Stomach (tissue), 9 donors: ENCODE results near the gene ITGA1. TPM values are rescaled to one million over a fixed set of nuclear protein-coding genes. Genes with fewer than 3 reads are reported as not detected.
"Not testable (repeated sequence)": the region's sequence is repeated elsewhere in the genome, so short reads cannot be mapped to it uniquely, and the experiment has no call there.

Source experiments
- DNase-seq, 2 donors: peaks; one replicate each; pipeline versions ENCODE4 v3.0.0 to v3.0.0-alpha.2; 2013 to 2019
- H3K27ac ChIP-seq, 5 donors: fragments of 200-600 bp in 4 of 5; sonication (generic) in 4 of 5; one replicate each; pipeline ENCODE4 v1.5.1; 2013 to 2019; ENCODE audit warnings: mild to moderate bottlenecking in 1 of 5, moderate library complexity in 1 of 5
- H3K27me3 ChIP-seq, 3 donors: fragments of 200-600 bp; sonication (generic); one replicate each; pipeline ENCODE4 v1.5.1; 2017 to 2019; ENCODE audit warnings: mixed run types in 1 of 3
- H3K36me3 ChIP-seq, 4 donors: fragments of 200-600 bp; sonication (generic); 1 replicate in 3 of 4; 2 replicates in 1 of 4; pipeline ENCODE4 v1.5.1; 2016 to 2019
- H3K4me1 ChIP-seq, 4 donors: fragments of 200-600 bp; sonication (generic); one replicate each; pipeline ENCODE4 v1.5.1; 2016 to 2019
- H3K4me3 ChIP-seq, 4 donors: fragments of 200-600 bp; sonication (generic) in 3 of 4; one replicate each; pipeline ENCODE4 v1.5.1; 2016 to 2019; ENCODE audit warnings: mild to moderate bottlenecking in 1 of 4
- H3K9me3 ChIP-seq, 4 donors: fragments of 200-600 bp; sonication (generic); one replicate each; pipeline ENCODE4 v1.5.1; 2016 to 2019
- EP300 ChIP-seq: sonication (generic); formaldehyde crosslinking; IDR thresholded peaks from one replicate; pipeline ENCODE4 v1.6.1; 2017; ENCODE audit warnings: antibody characterized with exemption
- POLR2A ChIP-seq, 4 donors: fragments of 450-650 bp; IDR thresholded peaks; one replicate each; pipeline ENCODE4 v1.6.1; 2016; ENCODE audit warnings: antibody characterized with exemption in 4 of 4, control low read depth in 2 of 4, mild to moderate bottlenecking in 1 of 4, moderate library complexity in 1 of 4
- POLR2AphosphoS5 ChIP-seq, 3 donors: sonication (generic); formaldehyde crosslinking; IDR thresholded peaks; one replicate each; pipeline ENCODE4 v1.6.1; 2016; ENCODE audit warnings: antibody characterized with exemption in 3 of 3
- WGBS, 5 donors: extraction: QIAGEN DNeasy Blood & Tissue Kit in 3 of 5; methylation state at CpG; one replicate each; pipeline versions ENCODE4 v1.1.5 to v1.1.7; 2013 to 2018; 5-methylcytosine and 5-hydroxymethylcytosine counted together
- intact Hi-C: fragments of 100-400 bp; cut with DNase I; formaldehyde crosslinking; loops from one replicate; pipeline ENCODE4 v1.15.1; 2023; ENCODE audit warnings: low total_unique reads
- polyA plus RNA-seq, 3 donors: library from polyadenylated mRNA; stranded (reverse); fragments of 200-250 nt; gene quantifications; one replicate each; pipeline ENCODE4 v1.2.3, GENCODE V29; 2013
- total RNA-seq, 5 donors: library from RNA; depleted of rRNA; stranded (reverse); fragments of >200 nt; gene quantifications; one replicate each; pipeline versions ENCODE4 v1.1.0 to v1.2.3, GENCODE V29; 2014 to 2016
- TF ChIP-seq, protein P1 (sequence below), 7 experiments: fragments of 450-650 bp in 4 of 7; fragments of 200-600 bp in 3 of 7; sonication (generic) in 3 of 7; IDR thresholded peaks; one replicate each; pipeline ENCODE4 v1.5.1; 2016 to 2019; ENCODE audit warnings: antibody characterized with exemption in 7 of 7, control low read depth in 2 of 7, mild to moderate bottlenecking in 1 of 7
- donor health status: healthy with polysubstance abuse.
- donor health status: Bipolar disorder and iron deficiency.
- donor health status: healthy.

Gene ITGA1
- total and polyA plus RNA-seq, 8 donors, result 2.7 to 507 (median 77.0) TPM

DNA sequence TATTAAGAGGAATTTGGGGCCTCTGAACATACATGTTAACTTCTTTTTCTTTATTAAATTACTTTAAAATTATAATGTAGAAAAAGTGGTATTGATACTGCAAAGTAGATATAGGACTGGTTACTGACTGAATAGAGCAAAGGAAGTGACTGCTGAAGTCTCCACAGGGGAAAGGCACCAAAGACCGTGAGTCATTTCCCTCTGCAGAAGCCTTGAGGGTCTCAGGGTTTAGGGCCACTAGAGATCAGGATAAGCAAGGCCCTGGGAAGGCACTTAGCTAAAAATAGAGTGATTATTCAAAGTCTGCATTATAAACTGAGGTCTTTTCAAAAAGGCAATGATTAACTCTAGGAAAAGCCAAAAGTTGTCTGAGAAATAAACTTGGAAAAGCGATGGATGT lies 44.7 kb upstream of the ITGA1 start:
- Histone ChIP-seq H3K27ac (peak overlapping the region in 4 of 5 donors; percentile 14 to 51 (median 38)), H3K27me3 (no peaks in the 10 kb centered on the region), H3K9me3 (no peaks in the 10 kb centered on the region), H3K36me3 (no peaks in the 10 kb centered on the region), H3K4me1 (peaks cover 0 to 21% (median 6%) of the 10 kb centered on the region in 4 donors), H3K4me3 (no peak overlapping the region)
- TF ChIP-seq EP300 (no peak), POLR2AphosphoS5 (IDR thresholded peaks at IDR 0.05) (no peak), POLR2A (IDR thresholded peaks at IDR 0.05) (no peak)
- TF ChIP-seq, protein P1, sequence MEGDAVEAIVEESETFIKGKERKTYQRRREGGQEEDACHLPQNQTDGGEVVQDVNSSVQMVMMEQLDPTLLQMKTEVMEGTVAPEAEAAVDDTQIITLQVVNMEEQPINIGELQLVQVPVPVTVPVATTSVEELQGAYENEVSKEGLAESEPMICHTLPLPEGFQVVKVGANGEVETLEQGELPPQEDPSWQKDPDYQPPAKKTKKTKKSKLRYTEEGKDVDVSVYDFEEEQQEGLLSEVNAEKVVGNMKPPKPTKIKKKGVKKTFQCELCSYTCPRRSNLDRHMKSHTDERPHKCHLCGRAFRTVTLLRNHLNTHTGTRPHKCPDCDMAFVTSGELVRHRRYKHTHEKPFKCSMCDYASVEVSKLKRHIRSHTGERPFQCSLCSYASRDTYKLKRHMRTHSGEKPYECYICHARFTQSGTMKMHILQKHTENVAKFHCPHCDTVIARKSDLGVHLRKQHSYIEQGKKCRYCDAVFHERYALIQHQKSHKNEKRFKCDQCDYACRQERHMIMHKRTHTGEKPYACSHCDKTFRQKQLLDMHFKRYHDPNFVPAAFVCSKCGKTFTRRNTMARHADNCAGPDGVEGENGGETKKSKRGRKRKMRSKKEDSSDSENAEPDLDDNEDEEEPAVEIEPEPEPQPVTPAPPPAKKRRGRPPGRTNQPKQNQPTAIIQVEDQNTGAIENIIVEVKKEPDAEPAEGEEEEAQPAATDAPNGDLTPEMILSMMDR (IDR thresholded peaks at IDR 0.05), result no peak
- intact Hi-C loops, result no loop called here
- DNase-seq, result no peak
- 41 to 75% (median 69%) methylated on average over 2 of the region's 2 CpGs for WGBS, 5 donors

DNA sequence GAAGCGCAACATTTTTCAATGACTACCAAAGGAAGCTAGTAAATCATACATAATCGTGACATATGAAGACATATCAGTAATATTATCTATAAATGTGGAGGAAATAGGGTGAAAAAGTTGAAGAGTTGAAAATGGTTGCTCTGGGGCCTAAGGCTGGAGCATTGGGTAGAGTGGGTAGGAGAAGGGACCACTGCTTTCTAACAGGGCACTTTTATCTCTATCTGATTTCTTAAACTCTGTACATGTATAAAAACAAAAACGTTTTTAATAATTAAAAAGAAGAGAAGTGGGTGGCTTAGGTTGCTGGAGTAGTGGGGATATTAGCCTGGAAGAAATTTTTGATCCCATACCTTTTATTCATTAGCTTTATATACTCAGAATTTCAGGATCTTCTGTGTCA lies 44.2 kb upstream of the ITGA1 start:
- Histone ChIP-seq H3K27ac (peak overlapping the region in 4 of 5 donors; percentile 14 to 51 (median 38)), H3K9me3 (no peaks in the 10 kb centered on the region), H3K27me3 (no peaks in the 10 kb centered on the region), H3K4me1 (peaks cover 0 to 21% (median 6%) of the 10 kb centered on the region in 4 donors), H3K4me3 (no peak overlapping the region), H3K36me3 (no peaks in the 10 kb centered on the region)
- TF ChIP-seq EP300 (no peak), POLR2A (IDR thresholded peaks at IDR 0.05) (no peak), POLR2AphosphoS5 (IDR thresholded peaks at IDR 0.05) (no peak)
- TF ChIP-seq, protein P1 (IDR thresholded peaks at IDR 0.05), result no peak
- no peak for DNase-seq
- 52 to 71% (median 56%) methylated on average over 3 of the region's 3 CpGs for WGBS, 5 donors
- intact Hi-C loops, result no loop called here

DNA sequence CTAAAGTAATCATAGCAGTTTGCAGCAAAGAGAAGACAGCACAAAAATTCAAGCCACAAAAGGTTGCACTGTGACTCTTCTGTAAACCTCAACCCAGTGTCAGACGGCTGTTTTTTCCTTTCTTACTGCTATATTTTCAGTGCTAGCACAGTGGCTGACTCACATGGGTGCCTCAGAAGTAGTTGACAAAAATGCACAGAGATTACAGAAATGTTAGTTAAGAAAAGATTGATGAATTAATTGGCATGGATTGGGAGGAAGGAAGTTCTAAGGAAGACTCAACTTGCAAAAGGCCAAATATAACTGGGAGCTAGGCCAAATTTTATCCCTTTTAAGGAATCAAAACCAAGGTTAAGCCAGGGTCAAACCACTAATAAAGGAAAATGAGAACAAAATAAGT lies 43.7 kb upstream of the ITGA1 start:
- peak in 1 of 2 donors; percentile 42 for DNase-seq
- intact Hi-C loops, result no loop called here
- no peak overlapping the region for H3K4me3 ChIP-seq
- H3K27me3 ChIP-seq, result no peaks in the 10 kb centered on the region
- H3K27ac ChIP-seq, result peak overlapping the region in 3 of 5 donors; percentile 16 to 51 (median 45)
- H3K4me1 ChIP-seq, result peaks cover 0 to 21% (median 6%) of the 10 kb centered on the region in 4 donors
- TF ChIP-seq POLR2AphosphoS5 (IDR thresholded peaks at IDR 0.05), result no peak
- TF ChIP-seq, protein P1 (IDR thresholded peaks at IDR 0.05), result no peak
- no peak for TF ChIP-seq POLR2A (IDR thresholded peaks at IDR 0.05)
- TF ChIP-seq EP300, result no peak
- H3K9me3 ChIP-seq, result no peaks in the 10 kb centered on the region
- WGBS, 5 donors, result 3 to 28% (median 18%) methylated on average over 1 of the region's 1 CpG
- no peaks in the 10 kb centered on the region for H3K36me3 ChIP-seq

DNA sequence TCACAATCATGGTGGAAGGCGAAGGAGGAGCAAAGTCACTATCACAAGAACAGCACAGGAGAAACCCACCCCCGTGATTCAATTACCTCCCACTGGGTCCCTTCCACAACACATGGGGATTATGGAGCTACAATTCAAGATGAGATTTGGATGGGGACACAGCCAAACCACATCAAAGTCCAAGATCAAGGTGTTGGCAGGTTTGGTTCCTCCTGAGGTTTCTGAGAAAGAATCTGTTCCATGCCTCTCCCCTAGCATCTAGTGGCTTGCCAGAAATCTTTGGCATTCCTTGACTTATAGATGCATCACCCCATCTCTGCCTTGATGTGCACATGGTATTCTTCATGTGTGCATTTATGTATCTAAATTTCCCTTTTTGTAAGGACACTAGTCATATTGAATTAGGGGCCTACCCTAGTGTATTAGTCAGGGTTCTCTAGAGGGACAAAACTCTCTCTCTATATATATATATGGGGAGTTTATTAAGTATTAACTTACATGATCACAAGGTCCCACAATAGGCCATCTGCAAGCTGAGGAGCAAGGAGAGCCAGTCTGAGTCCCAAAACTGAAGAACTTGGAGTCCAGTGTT lies 42.8 kb upstream of the ITGA1 start:
- DNase-seq, H3K9me3 ChIP-seq, H3K36me3 ChIP-seq, H3K27ac ChIP-seq, intact Hi-C loops, H3K27me3 ChIP-seq, H3K4me3 ChIP-seq: not testable (repeated sequence)
- WGBS, 5 donors, result 71 to 95% (median 93%) methylated on average over 2 of the region's 2 CpGs
- peaks cover 0 to 21% (median 6%) of the 10 kb centered on the region in 4 donors for H3K4me1 ChIP-seq

DNA sequence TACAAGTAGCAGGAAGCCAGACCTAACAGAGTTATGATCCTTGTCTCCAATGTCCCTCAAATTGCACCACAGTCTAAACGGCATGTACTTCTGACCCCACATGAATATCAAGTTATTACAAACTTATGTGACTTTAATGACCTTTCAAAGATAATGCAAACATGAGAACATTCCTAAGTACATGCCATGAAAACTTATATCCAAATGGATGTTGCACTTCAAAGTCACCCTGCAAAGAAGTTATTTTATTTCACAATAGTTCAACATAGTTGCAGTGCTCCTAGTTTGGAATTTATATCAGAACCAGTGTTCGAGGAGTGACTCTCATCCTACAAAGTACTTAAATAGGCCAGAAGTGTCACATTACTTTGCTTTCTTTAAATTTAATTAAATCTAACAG lies 41.2 kb upstream of the ITGA1 start:
- WGBS, 5 donors, result 69 to 76% (median 70%) methylated on average over 2 of the region's 2 CpGs

More for the DNA sequence above, 41.2 kb upstream of the ITGA1 start:
- intact Hi-C loops, result no loop called here
- Histone ChIP-seq H3K4me1 (peaks cover 0 to 21% (median 6%) of the 10 kb centered on the region in 4 donors), H3K4me3 (no peak overlapping the region), H3K36me3 (no peaks in the 10 kb centered on the region), H3K9me3 (no peaks in the 10 kb centered on the region), H3K27me3 (no peaks in the 10 kb centered on the region), H3K27ac (no peak overlapping the region)
- no peak for TF ChIP-seq POLR2AphosphoS5 (IDR thresholded peaks at IDR 0.05)
- no peak for TF ChIP-seq POLR2A (IDR thresholded peaks at IDR 0.05)
- no peak for TF ChIP-seq EP300
- DNase-seq, result no peak
